OCI-LY7 (cell line): ENCODE data around the gene CES2. TPM values are rescaled to one million over a fixed set of nuclear protein-coding genes. Genes with fewer than 3 reads are reported as not detected.

Experiments used
- BruUV-seq: library from RNA; stranded (reverse); fragments of 400-500 nt; replicated peaks from 2 replicates; lab custom pipeline; 2021; lab: Mats Ljungman, UMichigan
- CTCF ChIA-PET: fragments of 300-600 bp; sonication (Branson Sonifier 250); formaldehyde crosslinking; loops from one replicate; lab custom pipeline; 2022; ENCODE audit warnings: antibody characterized with exemption; ENCODE audit not compliant: unreplicated experiment; lab: Charles Lee
- POLR2A ChIA-PET: fragments of 300-600 bp; sonication (Branson Sonifier 250); formaldehyde crosslinking; loops from one replicate; lab custom pipeline; 2022; ENCODE audit warnings: antibody characterized with exemption; lab: Charles Lee
- DNase-seq: peaks from one replicate; pipeline ENCODE4 v3.0.0-alpha.2; 2015; ENCODE audit warnings: low spot score
- H2AFZ ChIP-seq: fragments of 200-600 bp; sonication (generic), shearing (Covaris generic); 2 replicates; pipeline ENCODE4 v1.6.1; 2014; ENCODE audit warnings: mild to moderate bottlenecking, antibody characterized with exemption, low read length, moderate library complexity
- H3K27ac ChIP-seq: fragments of 200-600 bp; sonication (generic); 2 replicates; pipeline ENCODE4 v1.5.1; 2014; ENCODE audit warnings: mixed run types, low read depth, mild to moderate bottlenecking, moderate library complexity, low read length, inconsistent platforms; ENCODE audit not compliant: poor library complexity, severe bottlenecking
- H3K36me3 ChIP-seq: fragments of 200-600 bp; sonication (generic); 2 replicates; pipeline ENCODE4 v1.6.1; 2014; ENCODE audit warnings: mild to moderate bottlenecking, antibody characterized with exemption, low read length, moderate library complexity, mixed read lengths; ENCODE audit not compliant: insufficient read depth
- H3K4me1 ChIP-seq: fragments of 200-600 bp; sonication (generic); 2 replicates; pipeline ENCODE4 v1.5.1; 2014; ENCODE audit warnings: mild to moderate bottlenecking, low read length; ENCODE audit not compliant: insufficient read depth, poor library complexity, severe bottlenecking
- H3K4me2 ChIP-seq: fragments of 200-600 bp; sonication (generic); 2 replicates; pipeline ENCODE4 v1.6.1; 2014; ENCODE audit warnings: mild to moderate bottlenecking, low read length
- H3K4me3 ChIP-seq: fragments of 200-600 bp; sonication (generic); 2 replicates; pipeline ENCODE4 v1.5.1; 2014; ENCODE audit warnings: mild to moderate bottlenecking, low read depth, low read length; ENCODE audit not compliant: poor library complexity, severe bottlenecking
- H3K79me2 ChIP-seq: fragments of 200-600 bp; sonication (generic); 2 replicates; pipeline ENCODE4 v1.6.1; 2016; ENCODE audit warnings: low read depth, mild to moderate bottlenecking, low read length, moderate library complexity, mixed read lengths; ENCODE audit not compliant: insufficient read depth
- H3K9me2 ChIP-seq: fragments of 200-600 bp; sonication (generic); 2 replicates; pipeline ENCODE4 v1.6.1; 2016; ENCODE audit warnings: mild to moderate bottlenecking, low read length, mixed read lengths; ENCODE audit not compliant: insufficient read depth
- H3K9me3 ChIP-seq: fragments of 200-600 bp; sonication (generic); 2 replicates; pipeline ENCODE4 v1.6.1; 2014; ENCODE audit warnings: mild to moderate bottlenecking, mixed run types, low read length, mixed read lengths
- H4K20me1 ChIP-seq: fragments of 200-600 bp; sonication (generic); 2 replicates; pipeline ENCODE4 v1.6.1; 2014; ENCODE audit warnings: mild to moderate bottlenecking, antibody characterized with exemption, low read length, moderate library complexity, mixed read lengths; ENCODE audit not compliant: insufficient read depth
- CTCF ChIP-seq: fragments of 200-600 bp; sonication (generic); conservative IDR thresholded peaks from 2 replicates; pipeline ENCODE4 v1.5.1; 2014; ENCODE audit warnings: mild to moderate bottlenecking, antibody characterized with exemption, low read length, moderate library complexity, mixed read lengths
- EZH2phosphoT487 ChIP-seq: fragments of 200-600 bp; sonication (generic); IDR thresholded peaks from 2 replicates; pipeline ENCODE4 v1.6.1; 2018; ENCODE audit warnings: low read depth, borderline replicate concordance, mild to moderate bottlenecking, mixed run types, antibody characterized with exemption, low read length, moderate library complexity, mixed read lengths
- intact Hi-C: fragments of 100-400 bp; cut with micrococcal nuclease; formaldehyde crosslinking; loops from one replicate; pipeline ENCODE4 v1.10.0; 2022; ENCODE audit not compliant: unreplicated experiment
- total RNA-seq, 2 experiments: library from RNA; depleted of rRNA in 1 of 2; stranded (reverse); fragments of >200 nt in 1 of 2; shearing (Covaris generic) in 1 of 2; gene quantifications; 2 replicates each; pipeline ENCODE4 v1.2.3, GENCODE V29; 2014 to 2022

Gene CES2
- total RNA-seq, 2 experiments from 2014 or later: 29.6 to 30.7 TPM

- Histone ChIP-seq H3K27ac (no peak overlapping the region), H3K4me2 (no peak overlapping the region), H3K79me2 (no peaks in the 10 kb centered on the region), H3K36me3 (no peaks in the 10 kb centered on the region), H4K20me1 (no peaks in the 10 kb centered on the region), H3K4me3 (no peak overlapping the region), H3K9me2 (no peaks in the 10 kb centered on the region), H3K9me3 (no peaks in the 10 kb centered on the region), H3K4me1 (no peaks in the 10 kb centered on the region), H2AFZ (no peak overlapping the region)
- intact Hi-C loops: no loop called here
- BruUV-seq: no TSS peak
- TF ChIP-seq EZH2phosphoT487: no peak
- TF ChIP-seq CTCF: no peak
- ChIA-PET POLR2A (no interaction called here), CTCF (no interaction called here)
- no peak for DNase-seq
These were observed 33.5 kb downstream of the CES2 start for GRCh38 chr16:66968847-66969246.

GRCh38 chr16:66970775-66971720 lies 35.7 kb downstream of the CES2 start:
- TF ChIP-seq CTCF (no peak), EZH2phosphoT487 (no peak)
- no peak for DNase-seq
- no peaks in the 10 kb centered on the region for H3K4me1 ChIP-seq
- no peaks in the 10 kb centered on the region for H3K9me2 ChIP-seq
- no peak overlapping the region for H3K27ac ChIP-seq
- ChIA-PET POLR2A (interaction anchor here (0.6 kb wide), 1 partner anchor 183 kb away, joined by 6 read pairs; no protein-coding TSS in a partner anchor), CTCF (no interaction called here)
- H3K9me3 ChIP-seq: no peaks in the 10 kb centered on the region
- no peaks in the 10 kb centered on the region for H3K79me2 ChIP-seq
- H3K4me2 ChIP-seq: no peak overlapping the region
- H3K36me3 ChIP-seq: no peaks in the 10 kb centered on the region
- no peak overlapping the region for H3K4me3 ChIP-seq
- no TSS peak for BruUV-seq
- H4K20me1 ChIP-seq: no peaks in the 10 kb centered on the region
- no peak overlapping the region for H2AFZ ChIP-seq
- intact Hi-C loops: no loop called here

GRCh38 chr16:66972983-66973382 lies 37.7 kb downstream of the CES2 start:
- H3K4me3 ChIP-seq: no peak overlapping the region
- CTCF ChIA-PET: no interaction called here
- H2AFZ ChIP-seq: no peak overlapping the region
- BruUV-seq: no TSS peak
- TF ChIP-seq CTCF (no peak), EZH2phosphoT487 (no peak)
- H4K20me1 ChIP-seq: no peaks in the 10 kb centered on the region
- H3K9me2 ChIP-seq: no peaks in the 10 kb centered on the region
- no peak overlapping the region for H3K4me2 ChIP-seq
- H3K4me1 ChIP-seq: no peaks in the 10 kb centered on the region
- no peak for DNase-seq
- POLR2A ChIA-PET: no interaction called here
- intact Hi-C loops: no loop called here
- H3K36me3 ChIP-seq: no peaks in the 10 kb centered on the region
- no peaks in the 10 kb centered on the region for H3K79me2 ChIP-seq
- H3K27ac ChIP-seq: no peak overlapping the region
- H3K9me3 ChIP-seq: no peaks in the 10 kb centered on the region
